Measurements from ENCODE around the gene LMLN. TPM values are rescaled to one million over a fixed set of nuclear protein-coding genes. Genes with fewer than 3 reads are reported as not detected.

LMLN gene
- total and polyA plus RNA-seq, 2 of the 13 experiments (the other 11 are each of a cell fraction or from before 2014, with no cell fraction given) = 1.2 to 1.8 TPM

DNA sequence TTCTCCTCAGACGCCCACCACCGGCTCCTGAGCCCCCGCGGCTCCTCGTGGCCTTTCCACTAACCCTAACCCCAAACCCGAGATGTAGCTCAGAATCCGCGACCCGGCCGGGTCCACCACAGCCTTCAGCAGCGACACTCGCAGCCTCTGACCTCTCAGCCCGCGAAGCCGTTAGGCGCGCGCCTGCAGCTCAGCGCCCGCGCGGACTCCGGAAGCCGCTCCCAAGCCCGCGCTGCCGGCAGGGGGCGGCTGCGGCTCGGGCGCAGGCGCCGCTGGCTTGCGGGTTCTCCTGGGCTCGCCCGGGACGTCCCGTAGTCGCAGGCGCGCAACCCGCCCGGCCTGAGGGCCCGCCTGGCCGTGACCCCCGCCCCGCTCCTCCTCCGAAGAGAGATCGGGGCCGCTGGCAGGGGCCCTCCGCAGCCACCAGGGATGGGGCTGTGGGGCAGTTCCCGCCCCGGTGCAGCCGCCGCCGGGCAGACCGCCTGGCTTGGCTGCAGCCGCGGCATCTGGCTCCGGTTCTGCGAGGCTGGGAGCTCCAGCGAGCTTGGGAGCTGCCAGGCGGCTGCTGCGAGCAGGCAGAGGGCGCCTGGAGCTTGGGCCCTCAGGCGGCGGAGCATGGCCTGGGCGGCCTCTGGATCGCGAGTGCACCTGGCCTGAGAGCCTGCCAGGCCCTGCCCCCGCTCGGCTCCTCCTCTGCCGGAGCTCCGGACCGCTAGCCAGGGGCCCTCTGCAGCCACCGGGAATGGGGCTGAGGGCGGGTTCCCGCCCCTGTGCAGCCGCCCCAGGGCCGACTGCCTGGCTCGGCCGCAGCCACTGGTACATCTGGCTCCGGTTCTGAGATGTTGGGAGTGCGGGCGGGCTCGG lies 120.7 kb downstream of the LMLN start (continued):
- TF ChIP-seq ZSCAN21 (CRISPR knock-in tag; IDR thresholded peaks at IDR 0.05; ENCODE audit: borderline replicate concordance) (0 out of 2 replicates have a peak, but pooled peaks have one; percentile 37), RBM22 (optimal IDR thresholded peaks at IDR 0.05; ENCODE audit: low read length) (no peak), ZNF883 (CRISPR knock-in tag; IDR thresholded peaks at IDR 0.05; ENCODE audit: not compliant biosample characterization) (peak; percentile 26), AKAP8 (CRISPR knock-in tag; IDR thresholded peaks at IDR 0.05) (0 out of 2 replicates have a peak, but pooled peaks have one; percentile 49), ARNT2 (CRISPR knock-in tag; IDR thresholded peaks at IDR 0.05; ENCODE audit: low read depth) (peak; percentile 61; the same call in 1 of the 2 replicates), FIP1L1 (IDR thresholded peaks at IDR 0.05; ENCODE audit: borderline replicate concordance, insufficient read depth, low read depth, low read length) (no peak), PCBP1 (IDR thresholded peaks at IDR 0.05; ENCODE audit: borderline replicate concordance, low read depth, low read length) (0 out of 2 replicates have a peak, but pooled peaks have one; percentile 26), ZKSCAN5 (CRISPR knock-in tag; IDR thresholded peaks at IDR 0.05) (no peak), YEATS4 (CRISPR knock-in tag; IDR thresholded peaks at IDR 0.05; ENCODE audit: borderline replicate concordance) (0 out of 2 replicates have a peak, but pooled peaks have one; percentile 15), HNRNPLL (IDR thresholded peaks at IDR 0.05; ENCODE audit: low read depth, low read length, poor library complexity, severe bottlenecking) (peak; percentile 84), XRCC5 (optimal IDR thresholded peaks at IDR 0.05; ENCODE audit: low read length) (peak; percentile 41), MTA1 (CRISPR knock-in tag; IDR thresholded peaks at IDR 0.05; ENCODE audit: borderline replicate concordance) (peak; percentile 11; the same call in 1 of the 2 replicates), RAD21 (CRISPR knock-in tag; IDR thresholded peaks at IDR 0.05) (peak; percentile 81), ETV5 (CRISPR knock-in tag; IDR thresholded peaks at IDR 0.05; ENCODE audit: borderline replicate concordance) (peak; percentile 84), ZNF616 (CRISPR knock-in tag; IDR thresholded peaks at IDR 0.05; ENCODE audit: low read depth) (0 out of 2 replicates have a peak, but pooled peaks have one; percentile 58), ZNF235 (CRISPR knock-in tag; IDR thresholded peaks at IDR 0.05; ENCODE audit: borderline replicate concordance) (0 out of 2 replicates have a peak, but pooled peaks have one; percentile 7), SP4 (CRISPR knock-in tag; IDR thresholded peaks at IDR 0.05) (peak; percentile 55), MED13 (CRISPR knock-in tag; IDR thresholded peaks at IDR 0.05) (no peak), GATAD1 (CRISPR knock-in tag; IDR thresholded peaks at IDR 0.05) (no peak), NCOA2 (CRISPR knock-in tag; IDR thresholded peaks at IDR 0.05) (no peak)
- TF ChIP-seq, protein P1, sequence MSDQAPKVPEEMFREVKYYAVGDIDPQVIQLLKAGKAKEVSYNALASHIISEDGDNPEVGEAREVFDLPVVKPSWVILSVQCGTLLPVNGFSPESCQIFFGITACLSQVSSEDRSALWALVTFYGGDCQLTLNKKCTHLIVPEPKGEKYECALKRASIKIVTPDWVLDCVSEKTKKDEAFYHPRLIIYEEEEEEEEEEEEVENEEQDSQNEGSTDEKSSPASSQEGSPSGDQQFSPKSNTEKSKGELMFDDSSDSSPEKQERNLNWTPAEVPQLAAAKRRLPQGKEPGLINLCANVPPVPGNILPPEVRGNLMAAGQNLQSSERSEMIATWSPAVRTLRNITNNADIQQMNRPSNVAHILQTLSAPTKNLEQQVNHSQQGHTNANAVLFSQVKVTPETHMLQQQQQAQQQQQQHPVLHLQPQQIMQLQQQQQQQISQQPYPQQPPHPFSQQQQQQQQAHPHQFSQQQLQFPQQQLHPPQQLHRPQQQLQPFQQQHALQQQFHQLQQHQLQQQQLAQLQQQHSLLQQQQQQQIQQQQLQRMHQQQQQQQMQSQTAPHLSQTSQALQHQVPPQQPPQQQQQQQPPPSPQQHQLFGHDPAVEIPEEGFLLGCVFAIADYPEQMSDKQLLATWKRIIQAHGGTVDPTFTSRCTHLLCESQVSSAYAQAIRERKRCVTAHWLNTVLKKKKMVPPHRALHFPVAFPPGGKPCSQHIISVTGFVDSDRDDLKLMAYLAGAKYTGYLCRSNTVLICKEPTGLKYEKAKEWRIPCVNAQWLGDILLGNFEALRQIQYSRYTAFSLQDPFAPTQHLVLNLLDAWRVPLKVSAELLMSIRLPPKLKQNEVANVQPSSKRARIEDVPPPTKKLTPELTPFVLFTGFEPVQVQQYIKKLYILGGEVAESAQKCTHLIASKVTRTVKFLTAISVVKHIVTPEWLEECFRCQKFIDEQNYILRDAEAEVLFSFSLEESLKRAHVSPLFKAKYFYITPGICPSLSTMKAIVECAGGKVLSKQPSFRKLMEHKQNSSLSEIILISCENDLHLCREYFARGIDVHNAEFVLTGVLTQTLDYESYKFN (CRISPR knock-in tag; conservative IDR thresholded peaks at IDR 0.05) = 0 out of 2 replicates have a peak, but pooled peaks have one; percentile 16
- TF ChIP-seq, protein P2, sequence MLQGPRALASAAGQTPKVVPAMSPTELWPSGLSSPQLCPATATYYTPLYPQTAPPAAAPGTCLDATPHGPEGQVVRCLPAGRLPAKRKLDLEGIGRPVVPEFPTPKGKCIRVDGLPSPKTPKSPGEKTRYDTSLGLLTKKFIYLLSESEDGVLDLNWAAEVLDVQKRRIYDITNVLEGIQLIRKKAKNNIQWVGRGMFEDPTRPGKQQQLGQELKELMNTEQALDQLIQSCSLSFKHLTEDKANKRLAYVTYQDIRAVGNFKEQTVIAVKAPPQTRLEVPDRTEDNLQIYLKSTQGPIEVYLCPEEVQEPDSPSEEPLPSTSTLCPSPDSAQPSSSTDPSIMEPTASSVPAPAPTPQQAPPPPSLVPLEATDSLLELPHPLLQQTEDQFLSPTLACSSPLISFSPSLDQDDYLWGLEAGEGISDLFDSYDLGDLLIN (CRISPR knock-in tag; IDR thresholded peaks at IDR 0.05; ENCODE audit: borderline replicate concordance) = no peak
- TF ChIP-seq, protein P3, sequence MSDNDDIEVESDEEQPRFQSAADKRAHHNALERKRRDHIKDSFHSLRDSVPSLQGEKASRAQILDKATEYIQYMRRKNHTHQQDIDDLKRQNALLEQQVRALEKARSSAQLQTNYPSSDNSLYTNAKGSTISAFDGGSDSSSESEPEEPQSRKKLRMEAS (IDR thresholded peaks at IDR 0.05) = peak; percentile 58; the same call in 1 of the 2 replicates

Data from HepG2 (cell line).